Activated CD4-positive, alpha-beta T cell treated with anti-CD3 and anti-CD28 coated beads, Interleukin-10, Interleukin-2, amounts not matched to agents 100 ng/mL and 50 ng/mL, durations not matched to agents 16 hours and 8 hours (primary cell): ENCODE data around the gene RGS13.

Experiments
- DNase-seq: peaks from one replicate; pipeline ENCODE4 v3.0.0-alpha.2; 2020

Gene RGS13

GRCh38 chr1:192635939-192636338 is at the start of gene RGS13:
Gene RGS13 (plus strand): TSS chr1:192636147. CDS start chr1:192644335, 8,188 bp downstream.
- DNase-seq = no peak

DNA sequence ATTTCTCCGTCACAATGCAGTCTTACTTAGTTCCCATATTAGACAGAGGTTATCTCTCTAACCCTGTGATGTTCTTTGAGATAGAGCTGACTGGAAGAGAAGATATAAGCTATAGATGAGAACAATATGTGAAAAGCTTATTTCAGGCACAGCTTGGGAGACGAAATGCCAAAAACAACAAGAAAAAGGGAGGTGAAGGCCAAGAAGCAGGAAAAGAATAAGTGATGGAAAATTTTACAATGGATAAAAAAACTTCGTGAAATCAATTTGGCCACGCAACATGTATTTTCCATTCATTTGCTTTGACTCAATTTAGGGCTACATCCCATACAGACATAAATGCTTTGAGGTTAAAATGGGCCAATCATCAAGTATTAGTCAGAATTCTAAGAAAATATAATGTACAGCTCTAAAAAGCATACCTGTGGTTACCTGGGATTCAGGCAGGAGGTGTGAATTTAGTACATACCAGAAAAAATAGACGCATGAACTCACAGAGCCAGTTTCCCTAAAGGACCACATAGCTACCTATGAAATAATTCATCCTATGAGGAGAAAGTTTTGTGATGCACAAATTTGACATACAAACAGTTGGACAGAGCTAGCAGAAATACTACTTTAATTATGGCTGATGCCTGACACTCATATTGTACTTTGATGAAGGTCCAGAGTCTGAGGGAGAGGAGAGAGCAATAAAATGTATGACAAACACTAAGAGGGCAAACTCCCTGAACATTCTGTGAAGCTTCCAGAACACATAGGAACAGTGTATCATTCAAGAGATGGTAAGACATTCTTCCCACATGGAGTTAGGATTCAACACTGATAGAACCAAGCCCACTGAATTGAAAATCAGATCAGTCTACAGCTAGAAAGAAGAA is 48.3 kb upstream of the RGS13 start:
- no peak for DNase-seq

DNA sequence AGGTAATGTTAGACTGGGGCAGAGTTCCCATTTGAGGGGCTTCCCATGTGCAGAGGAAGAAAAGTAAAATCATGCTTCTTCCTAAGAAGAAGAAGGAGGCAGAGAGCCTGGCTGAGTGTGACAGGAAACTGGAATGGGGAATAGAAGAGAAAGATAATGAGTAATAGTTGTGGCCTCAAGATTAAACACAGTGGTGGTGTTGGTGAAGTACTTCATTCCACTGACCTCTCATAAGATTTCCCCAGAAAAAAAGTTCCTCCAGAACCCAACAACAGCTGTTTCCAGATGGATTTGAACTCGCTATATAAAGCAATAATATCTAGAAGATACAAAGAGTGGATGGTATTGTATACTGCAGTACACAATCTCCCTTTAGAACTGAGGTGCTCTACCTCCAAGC is 47.4 kb upstream of the RGS13 start:
- no peak for DNase-seq

- DNase-seq = no peak
Observed at GRCh38 chr1:192589813-192590212, 46.1 kb upstream of the RGS13 start.

DNA sequence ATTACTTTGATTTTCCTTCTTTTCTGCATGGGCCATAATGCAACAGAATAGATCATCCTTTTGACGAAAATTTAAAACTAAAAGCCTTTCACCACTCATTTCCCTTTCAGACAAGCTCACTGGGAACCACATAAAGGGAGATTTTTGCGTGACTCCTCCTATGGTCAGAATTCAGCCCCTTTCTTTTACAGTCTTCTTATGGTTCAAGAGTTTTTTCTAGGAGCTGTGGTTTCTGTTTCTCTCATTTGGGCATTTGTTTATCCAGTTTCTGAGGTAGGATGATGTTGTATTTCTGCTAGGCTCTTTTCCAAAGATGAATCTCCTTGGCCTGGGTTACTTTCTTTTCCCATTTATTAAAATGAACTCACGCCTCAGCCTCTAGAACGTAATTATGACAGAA is 43.4 kb upstream of the RGS13 start:
- DNase-seq = no peak

- no peak for DNase-seq
Observed at GRCh38 chr1:192592981-192593708, 42.8 kb upstream of the RGS13 start.

DNA sequence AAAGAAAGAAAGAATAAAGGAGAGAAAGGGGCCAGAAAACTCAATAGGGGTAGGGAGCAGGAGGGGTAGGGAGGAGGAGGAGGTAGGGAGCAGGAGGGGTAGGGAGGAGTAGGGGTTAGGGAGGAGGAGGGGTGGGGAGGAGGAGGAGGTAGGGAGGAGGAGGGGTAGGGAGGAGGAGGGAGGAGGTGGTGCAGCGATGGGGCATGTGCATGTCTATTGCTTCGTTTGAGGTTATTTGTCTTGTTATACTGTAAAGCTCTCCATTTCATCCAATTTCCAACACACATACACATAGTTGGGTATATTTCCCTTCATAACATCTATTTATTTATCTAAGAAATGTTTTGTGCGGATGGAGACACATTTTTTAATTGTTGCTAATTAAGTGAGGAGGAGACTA is 40.6 kb upstream of the RGS13 start:
- no peak for DNase-seq

DNA sequence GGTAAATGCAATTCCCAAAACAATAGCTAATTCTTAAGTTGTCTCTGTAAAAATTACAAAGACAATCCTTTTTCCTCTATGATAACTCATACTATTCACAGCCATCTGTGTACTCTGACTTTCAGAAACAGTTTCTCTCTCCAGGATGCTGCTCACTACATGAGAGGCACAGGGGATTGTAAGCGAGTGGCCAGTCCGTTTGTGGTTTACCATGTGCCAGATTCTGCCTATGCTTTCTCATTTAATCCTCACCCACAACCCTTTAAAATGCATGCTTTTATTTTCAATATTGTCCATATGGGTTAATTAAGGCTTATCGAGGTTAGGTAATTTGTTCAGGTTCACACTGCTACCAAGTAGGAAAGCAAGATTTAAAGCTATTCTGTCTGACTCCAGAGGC is 37.4 kb upstream of the RGS13 start:
- no peak for DNase-seq

- peak; percentile 38 for DNase-seq
Observed at GRCh38 chr1:192600275-192600674, 35.7 kb upstream of the RGS13 start.

- DNase-seq = peak; percentile 51
Observed at GRCh38 chr1:192601143-192601542, 34.8 kb upstream of the RGS13 start.

GRCh38 chr1:192601567-192601966 is 34.4 kb upstream of the RGS13 start:
- peak; percentile 40 for DNase-seq

DNA sequence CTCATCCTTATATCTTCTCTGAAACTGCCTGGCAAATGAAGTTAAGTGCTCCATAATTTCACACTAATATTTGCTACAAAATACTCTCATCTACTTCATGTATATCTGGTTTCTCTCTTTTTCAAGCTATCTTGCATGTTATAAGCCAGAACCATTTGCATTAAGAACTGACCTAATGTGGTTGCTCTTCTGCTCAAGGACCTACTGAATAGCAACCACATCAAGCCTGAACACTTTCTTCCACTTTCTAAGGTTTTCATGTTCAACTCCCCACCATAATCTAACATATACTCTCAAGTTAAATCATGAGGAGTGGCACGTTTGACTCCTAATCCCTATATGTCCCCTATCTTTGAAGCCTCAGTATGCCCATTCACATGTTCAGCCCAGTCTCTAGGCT is 33.2 kb upstream of the RGS13 start:
- no peak for DNase-seq

- no peak for DNase-seq
Observed at GRCh38 chr1:192603218-192603787, 32.6 kb upstream of the RGS13 start.

DNA sequence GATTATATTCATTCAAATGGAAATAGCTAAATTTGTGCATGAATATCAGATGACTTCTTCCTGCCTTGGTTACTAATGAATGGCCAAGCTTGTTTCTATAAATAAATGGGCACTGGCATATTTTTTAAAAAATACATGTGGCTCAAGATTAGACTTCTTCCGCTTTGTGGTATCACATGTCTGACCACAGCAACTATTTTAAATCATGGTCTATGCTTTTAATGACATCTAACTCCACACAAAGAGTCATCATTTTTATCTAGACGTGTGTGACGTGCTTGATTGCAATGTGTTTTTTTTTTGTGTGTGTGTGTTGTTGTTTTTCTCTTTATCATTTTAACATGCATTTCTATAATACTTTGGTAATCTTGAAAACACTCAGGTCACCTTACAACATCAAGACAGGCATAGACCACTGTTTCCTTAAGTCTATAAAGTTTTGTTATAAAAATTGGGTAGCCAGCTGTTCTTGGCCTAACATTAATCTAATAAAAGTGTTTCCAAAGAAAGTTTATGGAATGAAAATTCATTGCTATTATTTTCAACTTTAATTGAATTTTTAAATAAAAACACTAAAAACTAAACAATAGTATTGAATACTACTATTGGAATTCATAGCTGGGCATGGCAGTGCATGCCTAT is 30.8 kb upstream of the RGS13 start:
- no peak for DNase-seq

GRCh38 chr1:192608671-192609070 is 27.3 kb upstream of the RGS13 start:
- DNase-seq = no peak

DNA sequence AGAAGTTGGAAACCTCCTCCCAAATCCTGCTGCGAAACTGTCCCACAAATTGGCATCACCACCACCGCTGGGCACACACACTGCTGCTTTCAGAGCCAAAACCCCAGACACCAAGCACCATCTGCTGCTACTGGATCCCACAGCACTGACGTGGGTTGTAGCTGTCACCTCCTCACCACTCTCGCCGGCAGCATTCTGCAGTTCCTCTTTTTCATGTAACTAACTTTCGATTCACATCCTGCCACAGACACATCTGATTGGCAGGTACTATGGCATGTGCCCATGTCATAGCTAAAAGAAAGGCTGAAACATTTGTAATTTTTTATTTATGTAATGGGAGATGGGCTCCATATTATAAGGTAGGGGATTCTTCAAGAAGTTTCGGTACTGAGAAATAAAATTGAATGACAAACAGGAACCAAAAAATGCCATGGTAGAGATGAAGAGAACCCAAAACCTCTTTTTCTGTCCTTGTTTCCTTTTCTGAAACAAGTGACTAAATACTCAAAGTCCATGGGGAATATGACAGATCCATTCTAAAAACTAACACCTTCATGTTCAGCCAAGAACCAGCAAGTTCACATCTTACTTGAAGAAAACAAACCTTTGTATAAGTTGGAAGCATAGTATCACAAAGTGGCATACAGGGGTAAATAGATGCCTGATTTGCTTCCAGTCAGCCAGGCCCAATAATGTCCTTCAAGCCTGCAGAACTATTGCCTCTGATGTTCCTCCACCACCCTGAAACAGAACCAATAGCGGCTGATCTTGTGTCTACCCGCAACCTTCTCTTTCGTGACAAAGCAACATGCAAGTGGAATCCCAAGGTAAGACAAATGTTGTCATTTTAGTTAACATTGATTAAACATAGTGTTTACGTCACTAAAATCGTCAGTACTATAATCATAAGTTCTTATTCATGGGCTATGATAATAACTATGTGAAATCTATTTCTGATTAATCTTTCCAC is 26.6 kb upstream of the RGS13 start:
- peak; percentile 83 for DNase-seq

- DNase-seq = peak; percentile 47
Observed at GRCh38 chr1:192610112-192610889, 25.6 kb upstream of the RGS13 start.

DNA sequence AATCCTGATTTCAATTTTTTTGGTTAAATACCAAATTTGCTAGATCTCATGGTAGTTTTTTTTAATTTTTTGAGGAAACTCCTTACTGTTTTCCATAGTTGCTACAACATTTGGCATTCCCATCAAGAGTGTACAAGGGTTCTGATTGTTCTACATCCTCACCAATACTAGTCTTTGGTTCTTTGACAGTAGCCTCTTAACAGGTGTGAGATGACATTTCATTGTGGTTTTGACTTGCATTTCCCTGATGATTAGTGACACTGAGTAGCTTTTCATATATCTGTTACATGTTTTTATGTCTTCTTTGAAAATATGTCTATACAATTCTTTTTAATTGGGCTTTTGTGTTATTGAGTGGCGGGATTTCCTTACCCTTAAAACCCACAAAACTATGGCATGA is 20.9 kb upstream of the RGS13 start:
- no peak for DNase-seq

DNA sequence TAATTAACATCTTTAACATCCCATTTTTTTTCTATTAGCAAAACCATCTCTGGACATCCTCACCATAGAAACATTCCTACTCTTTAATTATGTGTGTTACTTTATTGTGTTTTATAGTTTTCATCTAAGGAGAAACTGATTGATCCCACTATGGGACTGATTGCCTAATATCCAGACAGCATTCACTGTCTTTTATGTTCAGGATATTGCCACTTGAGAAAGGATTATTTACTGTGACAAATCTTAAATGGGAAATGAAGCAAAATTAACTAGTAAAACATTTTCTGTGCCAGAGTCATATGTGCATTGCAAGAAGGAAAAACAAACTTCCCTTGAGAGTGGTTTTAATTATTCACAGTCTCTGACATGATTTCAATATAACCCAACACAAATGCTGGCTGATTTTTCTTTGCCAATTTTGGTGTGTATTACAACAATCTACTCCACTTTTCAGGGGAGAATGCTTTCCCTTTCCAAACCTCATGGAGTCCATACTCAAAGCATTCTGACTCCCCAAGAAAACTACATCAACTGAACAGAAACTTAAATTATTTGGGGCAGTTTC is 15.8 kb upstream of the RGS13 start:
- DNase-seq = no peak

- DNase-seq = no peak
Observed at GRCh38 chr1:192626366-192627179, 9.4 kb upstream of the RGS13 start.
